OCI-LY7 (cell line): ENCODE measurements around the gene FAM131B. TPM values are rescaled to one million over a fixed set of nuclear protein-coding genes. Genes with fewer than 3 reads are reported as not detected.

ENCODE experiments used
- BruUV-seq: library from RNA; stranded (reverse); fragments of 400-500 nt; replicated peaks from 2 replicates; lab custom pipeline; 2021; lab: Mats Ljungman, UMichigan
- CTCF ChIA-PET: fragments of 300-600 bp; sonication (Branson Sonifier 250); formaldehyde crosslinking; loops from one replicate; lab custom pipeline; 2022; ENCODE audit warnings: antibody characterized with exemption; ENCODE audit not compliant: unreplicated experiment; lab: Charles Lee
- POLR2A ChIA-PET: fragments of 300-600 bp; sonication (Branson Sonifier 250); formaldehyde crosslinking; loops from one replicate; lab custom pipeline; 2022; ENCODE audit warnings: antibody characterized with exemption; lab: Charles Lee
- DNase-seq: peaks from one replicate; pipeline ENCODE4 v3.0.0-alpha.2; 2015; ENCODE audit warnings: low spot score
- H2AFZ ChIP-seq: fragments of 200-600 bp; sonication (generic), shearing (Covaris generic); 2 replicates; pipeline ENCODE4 v1.6.1; 2014; ENCODE audit warnings: mild to moderate bottlenecking, antibody characterized with exemption, low read length, moderate library complexity
- H3K27ac ChIP-seq: fragments of 200-600 bp; sonication (generic); 2 replicates; pipeline ENCODE4 v1.5.1; 2014; ENCODE audit warnings: mixed run types, low read depth, mild to moderate bottlenecking, moderate library complexity, low read length, inconsistent platforms; ENCODE audit not compliant: poor library complexity, severe bottlenecking
- H3K36me3 ChIP-seq: fragments of 200-600 bp; sonication (generic); 2 replicates; pipeline ENCODE4 v1.6.1; 2014; ENCODE audit warnings: mild to moderate bottlenecking, antibody characterized with exemption, low read length, moderate library complexity, mixed read lengths; ENCODE audit not compliant: insufficient read depth
- H3K4me1 ChIP-seq: fragments of 200-600 bp; sonication (generic); 2 replicates; pipeline ENCODE4 v1.5.1; 2014; ENCODE audit warnings: mild to moderate bottlenecking, low read length; ENCODE audit not compliant: insufficient read depth, poor library complexity, severe bottlenecking
- H3K4me2 ChIP-seq: fragments of 200-600 bp; sonication (generic); 2 replicates; pipeline ENCODE4 v1.6.1; 2014; ENCODE audit warnings: mild to moderate bottlenecking, low read length
- H3K4me3 ChIP-seq: fragments of 200-600 bp; sonication (generic); 2 replicates; pipeline ENCODE4 v1.5.1; 2014; ENCODE audit warnings: mild to moderate bottlenecking, low read depth, low read length; ENCODE audit not compliant: poor library complexity, severe bottlenecking
- H3K79me2 ChIP-seq: fragments of 200-600 bp; sonication (generic); 2 replicates; pipeline ENCODE4 v1.6.1; 2016; ENCODE audit warnings: low read depth, mild to moderate bottlenecking, low read length, moderate library complexity, mixed read lengths; ENCODE audit not compliant: insufficient read depth
- H3K9me2 ChIP-seq: fragments of 200-600 bp; sonication (generic); 2 replicates; pipeline ENCODE4 v1.6.1; 2016; ENCODE audit warnings: mild to moderate bottlenecking, low read length, mixed read lengths; ENCODE audit not compliant: insufficient read depth
- H3K9me3 ChIP-seq: fragments of 200-600 bp; sonication (generic); 2 replicates; pipeline ENCODE4 v1.6.1; 2014; ENCODE audit warnings: mild to moderate bottlenecking, mixed run types, low read length, mixed read lengths
- H4K20me1 ChIP-seq: fragments of 200-600 bp; sonication (generic); 2 replicates; pipeline ENCODE4 v1.6.1; 2014; ENCODE audit warnings: mild to moderate bottlenecking, antibody characterized with exemption, low read length, moderate library complexity, mixed read lengths; ENCODE audit not compliant: insufficient read depth
- CTCF ChIP-seq: fragments of 200-600 bp; sonication (generic); conservative IDR thresholded peaks from 2 replicates; pipeline ENCODE4 v1.5.1; 2014; ENCODE audit warnings: mild to moderate bottlenecking, antibody characterized with exemption, low read length, moderate library complexity, mixed read lengths
- EZH2phosphoT487 ChIP-seq: fragments of 200-600 bp; sonication (generic); IDR thresholded peaks from 2 replicates; pipeline ENCODE4 v1.6.1; 2018; ENCODE audit warnings: low read depth, borderline replicate concordance, mild to moderate bottlenecking, mixed run types, antibody characterized with exemption, low read length, moderate library complexity, mixed read lengths
- intact Hi-C: fragments of 100-400 bp; cut with micrococcal nuclease; formaldehyde crosslinking; loops from one replicate; pipeline ENCODE4 v1.10.0; 2022; ENCODE audit not compliant: unreplicated experiment
- total RNA-seq, 2 experiments: library from RNA; depleted of rRNA in 1 of 2; stranded (reverse); fragments of >200 nt in 1 of 2; shearing (Covaris generic) in 1 of 2; gene quantifications; 2 replicates each; pipeline ENCODE4 v1.2.3, GENCODE V29; 2014 to 2022

The FAM131B gene
- total RNA-seq, 2 experiments from 2014 or later = not detected

- Histone ChIP-seq H3K4me1 (no peaks in the 10 kb centered on the region), H3K9me2 (no peaks in the 10 kb centered on the region), H2AFZ (no peak overlapping the region), H3K9me3 (no peaks in the 10 kb centered on the region), H3K79me2 (no peaks in the 10 kb centered on the region), H3K4me3 (no peak overlapping the region), H3K27ac (no peak overlapping the region), H3K36me3 (no peaks in the 10 kb centered on the region), H3K4me2 (no peak overlapping the region), H4K20me1 (no peaks in the 10 kb centered on the region; the same call in 1 of the 2 replicates)
- DNase-seq = no peak
- CTCF ChIA-PET = no interaction called here
- TF ChIP-seq CTCF (no peak), EZH2phosphoT487 (no peak)
- POLR2A ChIA-PET = no interaction called here
- BruUV-seq = no TSS peak
- intact Hi-C loops = no loop called here
Measured at GRCh38 chr7:143396182-143396581, 33.7 kb upstream of the FAM131B start.

- no peak overlapping the region for H2AFZ ChIP-seq
- H3K27ac ChIP-seq = no peak overlapping the region
- no peak overlapping the region for H3K4me2 ChIP-seq
- H3K4me3 ChIP-seq = no peak overlapping the region
- no peaks in the 10 kb centered on the region for H3K9me3 ChIP-seq
- no peaks in the 10 kb centered on the region for H3K9me2 ChIP-seq
- no peaks in the 10 kb centered on the region for H3K36me3 ChIP-seq
- H4K20me1 ChIP-seq = no peaks in the 10 kb centered on the region; the same call in 1 of the 2 replicates
- POLR2A ChIA-PET = no interaction called here
- intact Hi-C loops = no loop called here
- BruUV-seq = no TSS peak
- no peaks in the 10 kb centered on the region for H3K79me2 ChIP-seq
- TF ChIP-seq CTCF (no peak), EZH2phosphoT487 (no peak)
- H3K4me1 ChIP-seq = no peaks in the 10 kb centered on the region
- DNase-seq = no peak
- CTCF ChIA-PET = no interaction called here
Measured at GRCh38 chr7:143395187-143396149, 33.0 kb upstream of the FAM131B start.

GRCh38 chr7:143394777-143395176 is 32.3 kb upstream of the FAM131B start:
- Histone ChIP-seq H3K9me3 (no peaks in the 10 kb centered on the region), H4K20me1 (no peaks in the 10 kb centered on the region), H3K9me2 (no peaks in the 10 kb centered on the region), H3K27ac (no peak overlapping the region), H2AFZ (no peak overlapping the region), H3K79me2 (no peaks in the 10 kb centered on the region), H3K36me3 (no peaks in the 10 kb centered on the region), H3K4me1 (no peaks in the 10 kb centered on the region), H3K4me3 (no peak overlapping the region), H3K4me2 (no peak overlapping the region)
- no peak for DNase-seq
- POLR2A ChIA-PET = no interaction called here
- TF ChIP-seq CTCF (no peak), EZH2phosphoT487 (no peak)
- BruUV-seq = no TSS peak
- intact Hi-C loops = no loop called here
- CTCF ChIA-PET = no interaction called here
